HCT116 (cell line): Measurements from ENCODE around the gene PPP1R2C. TPM values are rescaled to one million over a fixed set of nuclear protein-coding genes. Genes with fewer than 3 reads are reported as not detected.
A peak's percentile ranks its signal among the peaks of the same experiment; 100 is the strongest.

ENCODE experiments used
- ATAC-seq: fragments of 200-7000 bp; cut with Tn5 transposase; 2 replicates; pipeline ENCODE4 v1.9.1; 2020; ENCODE audit warnings: mild to moderate bottlenecking, moderate library complexity
- BruUV-seq: library from RNA; stranded (reverse); fragments of 400-500 nt; replicated peaks from 2 replicates; lab custom pipeline; 2021; lab: Mats Ljungman, UMichigan
- CTCF ChIA-PET: fragments of 300-600 bp; sonication (Branson Sonifier 250); formaldehyde crosslinking; loops from one replicate; lab custom pipeline; 2021; ENCODE audit warnings: antibody characterized with exemption; lab: Charles Lee
- POLR2A ChIA-PET: fragments of 300-600, 350-600 bp; sonication (Branson Sonifier 250); formaldehyde crosslinking; loops from one replicate; lab custom pipeline; 2021; ENCODE audit warnings: antibody characterized with exemption; lab: Charles Lee
- RAD21 ChIA-PET, 2 experiments: fragments of 300-600 bp; sonication (Branson Sonifier 250); formaldehyde crosslinking; loops; one replicate each; lab custom pipeline; 2023; ENCODE audit warnings: low total read pairs in 2 of 2; ENCODE audit not compliant: uncharacterized antibody in 2 of 2, unreplicated experiment in 2 of 2, low non-redundant PET in 1 of 2; lab: Charles Lee
- DNase-seq: peaks from one replicate; pipeline ENCODE4 v3.0.0-alpha.2; 2010; ENCODE audit warnings: low read depth, low spot score
- H2AFZ ChIP-seq: fragments of 200-600 bp; shearing (Covaris generic), sonication (generic); 2 replicates; pipeline ENCODE4 v1.6.1; 2017; ENCODE audit warnings: low read depth, mixed run types, mixed read lengths, antibody characterized with exemption, low read length; ENCODE audit not compliant: poor library complexity, severe bottlenecking
- H3K27ac ChIP-seq: 2 replicates; pipeline ENCODE4 v1.5.1; 2012; ENCODE audit warnings: low read depth, low read length
- H3K27me3 ChIP-seq: fragments of 200-600 bp; sonication (generic); 2 replicates; pipeline ENCODE4 v1.6.1; 2016; ENCODE audit warnings: mixed run types, low read length, mixed read lengths; ENCODE audit not compliant: insufficient read depth
- H3K36me3 ChIP-seq, 2 experiments: fragments of 200-500 bp in 1 of 2; fragments of 200-600 bp in 1 of 2; sonication (Bioruptor generic) in 1 of 2; sonication (generic) in 1 of 2; 2 replicates each; pipeline versions ENCODE4 v1.5.1 to v1.6.1; 2014 to 2016; ENCODE audit warnings: low read length in 2 of 2, inconsistent platforms in 1 of 2, mixed read lengths in 1 of 2, mixed run types in 1 of 2; ENCODE audit not compliant: insufficient read depth in 2 of 2, control insufficient read depth in 1 of 2
- H3K4me1 ChIP-seq, 2 experiments: fragments of 200-600 bp in 1 of 2; sonication (generic) in 1 of 2; 2 replicates each; pipeline versions ENCODE4 v1.5.1 to v1.6.1; 2012 to 2017; ENCODE audit warnings: low read length in 2 of 2, inconsistent platforms in 1 of 2, mild to moderate bottlenecking in 1 of 2, mixed read lengths in 1 of 2, mixed run types in 1 of 2, moderate library complexity in 1 of 2; ENCODE audit not compliant: insufficient read depth in 2 of 2, control insufficient read depth in 1 of 2
- H3K4me2 ChIP-seq: fragments of 200-600 bp; sonication (generic); 2 replicates; pipeline ENCODE4 v1.6.1; 2017; ENCODE audit warnings: mixed run types, low read length, mixed read lengths
- H3K4me3 ChIP-seq, 2 experiments: fragments of 200-600 bp in 1 of 2; sonication (generic) in 1 of 2; replicated peaks in 1 of 2; 2 replicates each; pipeline ENCODE4 v1.5.1; 2011 to 2016; ENCODE audit warnings: low read length in 2 of 2, control low read depth in 1 of 2, low read depth in 1 of 2, mild to moderate bottlenecking in 1 of 2, mixed read lengths in 1 of 2, mixed run types in 1 of 2
- H3K79me2 ChIP-seq: fragments of 200-600 bp; sonication (generic); 2 replicates; pipeline ENCODE4 v1.6.1; 2017; ENCODE audit warnings: mild to moderate bottlenecking, mixed run types, low read length, moderate library complexity, mixed read lengths; ENCODE audit not compliant: insufficient read depth
- H3K9ac ChIP-seq: fragments of 200-600 bp; sonication (generic); 2 replicates; pipeline ENCODE4 v1.6.1; 2016; ENCODE audit warnings: low read length, mixed read lengths
- H3K9me2 ChIP-seq: fragments of 200-600 bp; sonication (generic), shearing (Covaris generic); 2 replicates; pipeline ENCODE4 v1.6.1; 2017; ENCODE audit warnings: mixed run types, mild to moderate bottlenecking, moderate library complexity; ENCODE audit not compliant: insufficient read depth
- H3K9me3 ChIP-seq, 2 experiments: fragments of 200-500 bp in 1 of 2; fragments of 200-600 bp in 1 of 2; sonication (Bioruptor generic) in 1 of 2; sonication (generic) in 1 of 2; 2 replicates each; pipeline ENCODE4 v1.6.1; 2014 to 2017; ENCODE audit warnings: low read length in 2 of 2, mixed read lengths in 2 of 2, inconsistent platforms in 1 of 2, low read depth in 1 of 2, mild to moderate bottlenecking in 1 of 2, mixed run types in 1 of 2, moderate library complexity in 1 of 2; ENCODE audit not compliant: control insufficient read depth in 1 of 2, insufficient read depth in 1 of 2
- H4K20me1 ChIP-seq: fragments of 200-600 bp; sonication (generic), shearing (Covaris generic); 2 replicates; pipeline ENCODE4 v1.6.1; 2017; ENCODE audit warnings: mixed run types, mild to moderate bottlenecking, moderate library complexity; ENCODE audit not compliant: insufficient read depth
- CBX3 ChIP-seq: IDR thresholded peaks from 2 replicates; pipeline ENCODE4 v1.6.1; 2012; ENCODE audit warnings: low read depth
- CEBPB ChIP-seq: IDR thresholded peaks from 2 replicates; pipeline ENCODE4 v1.6.1; 2012; ENCODE audit warnings: low read depth
- EGR1 ChIP-seq: IDR thresholded peaks from 2 replicates; pipeline ENCODE4 v1.6.1; 2012; ENCODE audit warnings: low read depth
- EZH2 ChIP-seq: fragments of 200-600 bp; sonication (generic); IDR thresholded peaks from 2 replicates; pipeline ENCODE4 v1.6.1; 2017; ENCODE audit warnings: antibody characterized with exemption, mixed run types
- FOSL1 ChIP-seq: IDR thresholded peaks from 2 replicates; pipeline ENCODE4 v1.6.1; 2012; ENCODE audit warnings: low read depth
- POLR2AphosphoS5 ChIP-seq: IDR thresholded peaks from 2 replicates; pipeline ENCODE4 v1.6.1; 2011; ENCODE audit warnings: mild to moderate bottlenecking, low read depth, low read length, moderate library complexity
- RAD21 ChIP-seq: IDR thresholded peaks from 2 replicates; pipeline ENCODE4 v1.6.1; 2012; ENCODE audit warnings: low read depth, mild to moderate bottlenecking
- SIN3A ChIP-seq: IDR thresholded peaks from 2 replicates; pipeline ENCODE4 v1.6.1; 2012; ENCODE audit warnings: low read depth
- SRF ChIP-seq: IDR thresholded peaks from 2 replicates; pipeline ENCODE4 v1.6.1; 2012; ENCODE audit warnings: low read depth
- TCF7L2 ChIP-seq: IDR thresholded peaks from 2 replicates; pipeline ENCODE4 v1.7.0; 2011; ENCODE audit warnings: borderline replicate concordance, inconsistent platforms; ENCODE audit not compliant: insufficient read depth, insufficient read length; ENCODE audit errors: extremely low read depth
- YY1 ChIP-seq: IDR thresholded peaks from 2 replicates; pipeline ENCODE4 v1.6.1; 2011; ENCODE audit warnings: low read length, low read depth, moderate library complexity, mild to moderate bottlenecking; ENCODE audit not compliant: insufficient replicate concordance; ENCODE audit errors: extremely low read depth
- ZFX ChIP-seq: fragments of 450-650 bp; IDR thresholded peaks from 2 replicates; pipeline ENCODE4 v1.6.1; 2017
- intact Hi-C: fragments of 100-400 bp; cut with micrococcal nuclease; formaldehyde crosslinking; loops from 2 replicates; pipeline ENCODE4 v1.10.0; 2022
- total RNA-seq: library from RNA; stranded (reverse); gene quantifications from one replicate; pipeline ENCODE4 v1.2.1, GENCODE V29; 2021; ENCODE audit not compliant: unreplicated experiment
- TF ChIP-seq, protein P1 (sequence below): IDR thresholded peaks from 2 replicates; pipeline ENCODE4 v1.6.1; 2012
- TF ChIP-seq, protein P2 (sequence below): IDR thresholded peaks from 2 replicates; pipeline ENCODE4 v1.6.1; 2012; ENCODE audit warnings: low read depth
- TF ChIP-seq, protein P3 (sequence below): IDR thresholded peaks from 2 replicates; pipeline ENCODE4 v1.6.1; 2012

PPP1R2C gene
- total RNA-seq, 1 experiment from 2014 or later: not detected

DNA sequence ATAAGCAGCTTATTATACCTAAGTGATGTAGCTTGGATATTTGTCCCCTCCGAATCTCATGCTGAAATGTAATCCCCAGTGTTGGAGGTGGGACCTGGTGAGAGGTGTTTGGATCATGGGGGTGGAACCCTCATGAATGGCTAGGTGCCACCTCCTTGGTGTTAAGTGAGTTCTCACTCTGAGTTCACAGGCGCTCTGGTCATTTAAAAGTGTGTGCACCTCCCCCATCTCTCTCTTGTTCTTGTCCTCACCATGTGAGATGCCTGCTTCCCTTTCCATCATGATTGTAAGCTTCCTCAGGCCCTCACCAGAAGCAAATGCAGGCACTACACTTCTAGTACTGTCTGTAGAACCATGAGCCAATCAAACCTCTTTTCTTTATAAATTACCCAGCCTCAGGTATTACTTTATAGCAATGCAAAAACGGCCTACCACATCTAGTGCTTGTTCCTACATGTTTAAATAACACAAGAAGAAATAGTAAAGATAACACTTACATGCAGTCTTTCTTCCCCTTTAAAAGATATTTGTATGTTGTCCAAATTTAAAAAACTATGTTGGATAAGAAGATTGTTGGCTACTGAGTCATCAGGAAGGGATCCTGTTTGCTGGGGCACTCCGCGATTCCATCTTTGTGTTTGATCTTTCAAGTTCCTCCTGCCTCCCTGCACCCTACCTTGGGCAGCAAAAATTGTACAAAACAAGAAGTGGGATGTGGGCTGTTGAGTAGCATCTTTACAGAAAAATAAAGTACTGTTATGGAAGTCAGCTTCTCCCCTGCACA is 29.7 kb downstream of the PPP1R2C start:
- Histone ChIP-seq H3K9me2 (no peaks in the 10 kb centered on the region), H3K79me2 (no peaks in the 10 kb centered on the region), H4K20me1 (no peaks in the 10 kb centered on the region), H3K27me3 (no peaks in the 10 kb centered on the region), H2AFZ (peak overlapping the region; percentile 71), H3K4me3 (no peak overlapping the region), H3K4me1 (peaks cover 4 to 9% of the 10 kb centered on the region in 2 experiments; a peak in 3 of 4 replicates), H3K4me2 (peak overlapping the region; percentile 39), H3K36me3 (no peaks in the 10 kb centered on the region), H3K9me3 (no peaks in the 10 kb centered on the region)
- ATAC-seq (no peak), DNase-seq (no peak)
- BruUV-seq: no TSS peak
- CTCF ChIA-PET: no interaction called here
- POLR2A ChIA-PET: interaction anchor here (0.6 kb wide), 1 partner anchor 450 kb away, joined by 4 read pairs; no protein-coding TSS in a partner anchor
- intact Hi-C loops: no loop called here
- TF ChIP-seq EZH2 (no peak), CEBPB (no peak), RAD21 (no peak), SRF (no peak), SIN3A (no peak), ZFX (no peak), EGR1 (no peak), YY1 (no peak), TCF7L2 (no peak), CBX3 (no peak), POLR2AphosphoS5 (no peak), FOSL1 (no peak)
- TF ChIP-seq, protein P1, sequence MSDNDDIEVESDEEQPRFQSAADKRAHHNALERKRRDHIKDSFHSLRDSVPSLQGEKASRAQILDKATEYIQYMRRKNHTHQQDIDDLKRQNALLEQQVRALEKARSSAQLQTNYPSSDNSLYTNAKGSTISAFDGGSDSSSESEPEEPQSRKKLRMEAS: no peak
- TF ChIP-seq, protein P2, sequence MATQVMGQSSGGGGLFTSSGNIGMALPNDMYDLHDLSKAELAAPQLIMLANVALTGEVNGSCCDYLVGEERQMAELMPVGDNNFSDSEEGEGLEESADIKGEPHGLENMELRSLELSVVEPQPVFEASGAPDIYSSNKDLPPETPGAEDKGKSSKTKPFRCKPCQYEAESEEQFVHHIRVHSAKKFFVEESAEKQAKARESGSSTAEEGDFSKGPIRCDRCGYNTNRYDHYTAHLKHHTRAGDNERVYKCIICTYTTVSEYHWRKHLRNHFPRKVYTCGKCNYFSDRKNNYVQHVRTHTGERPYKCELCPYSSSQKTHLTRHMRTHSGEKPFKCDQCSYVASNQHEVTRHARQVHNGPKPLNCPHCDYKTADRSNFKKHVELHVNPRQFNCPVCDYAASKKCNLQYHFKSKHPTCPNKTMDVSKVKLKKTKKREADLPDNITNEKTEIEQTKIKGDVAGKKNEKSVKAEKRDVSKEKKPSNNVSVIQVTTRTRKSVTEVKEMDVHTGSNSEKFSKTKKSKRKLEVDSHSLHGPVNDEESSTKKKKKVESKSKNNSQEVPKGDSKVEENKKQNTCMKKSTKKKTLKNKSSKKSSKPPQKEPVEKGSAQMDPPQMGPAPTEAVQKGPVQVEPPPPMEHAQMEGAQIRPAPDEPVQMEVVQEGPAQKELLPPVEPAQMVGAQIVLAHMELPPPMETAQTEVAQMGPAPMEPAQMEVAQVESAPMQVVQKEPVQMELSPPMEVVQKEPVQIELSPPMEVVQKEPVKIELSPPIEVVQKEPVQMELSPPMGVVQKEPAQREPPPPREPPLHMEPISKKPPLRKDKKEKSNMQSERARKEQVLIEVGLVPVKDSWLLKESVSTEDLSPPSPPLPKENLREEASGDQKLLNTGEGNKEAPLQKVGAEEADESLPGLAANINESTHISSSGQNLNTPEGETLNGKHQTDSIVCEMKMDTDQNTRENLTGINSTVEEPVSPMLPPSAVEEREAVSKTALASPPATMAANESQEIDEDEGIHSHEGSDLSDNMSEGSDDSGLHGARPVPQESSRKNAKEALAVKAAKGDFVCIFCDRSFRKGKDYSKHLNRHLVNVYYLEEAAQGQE: no peak
- TF ChIP-seq, protein P3, sequence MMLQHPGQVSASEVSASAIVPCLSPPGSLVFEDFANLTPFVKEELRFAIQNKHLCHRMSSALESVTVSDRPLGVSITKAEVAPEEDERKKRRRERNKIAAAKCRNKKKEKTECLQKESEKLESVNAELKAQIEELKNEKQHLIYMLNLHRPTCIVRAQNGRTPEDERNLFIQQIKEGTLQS: no peak
- TF ChIP-seq, all 23 proteins: peak for 0
- Histone ChIP-seq H3K27ac (no peak overlapping the region), H3K9ac (no peak overlapping the region)
- RAD21 ChIA-PET: no interaction called here
